DMS53 (cell line): Measurements from ENCODE around the gene DTNB.

Source experiments
- DNase-seq: peaks from one replicate; lab custom pipeline; 2025; lab: John Stamatoyannopoulos, UW

The DTNB gene

GRCh38 chr2:25369876-25370275, 303.5 kb downstream of the DTNB start:
- DNase-seq = no peak

GRCh38 chr2:25369439-25369838, 303.9 kb downstream of the DTNB start:
- DNase-seq = no peak

GRCh38 chr2:25368660-25369059, 304.7 kb downstream of the DTNB start:
- no peak for DNase-seq

GRCh38 chr2:25367296-25367695, 306.1 kb downstream of the DTNB start:
- no peak for DNase-seq

- DNase-seq = no peak
These were observed 306.7 kb downstream of the DTNB start for GRCh38 chr2:25366629-25367028.

- DNase-seq = no peak
These were observed 308.1 kb downstream of the DTNB start for GRCh38 chr2:25365241-25365640.

GRCh38 chr2:25363733-25364132, 309.6 kb downstream of the DTNB start:
- DNase-seq = no peak

GRCh38 chr2:25362434-25363145, 310.8 kb downstream of the DTNB start:
- peak; percentile 57 for DNase-seq

GRCh38 chr2:25362049-25362433, 311.3 kb downstream of the DTNB start:
- peak; percentile 92 for DNase-seq

- DNase-seq = no peak
These were observed 311.9 kb downstream of the DTNB start for GRCh38 chr2:25361261-25362048.

- DNase-seq = no peak
These were observed 314.5 kb downstream of the DTNB start for GRCh38 chr2:25358836-25359235.

- no peak for DNase-seq
These were observed 315.0 kb downstream of the DTNB start for GRCh38 chr2:25358249-25358815.

GRCh38 chr2:25356088-25356487, 317.3 kb downstream of the DTNB start:
- DNase-seq = no peak

GRCh38 chr2:25355270-25355669, 318.1 kb downstream of the DTNB start:
- no peak for DNase-seq

GRCh38 chr2:25354116-25354515, 319.3 kb downstream of the DTNB start:
- DNase-seq = peak; percentile 21

- no peak for DNase-seq
These were observed 324.0 kb downstream of the DTNB start for GRCh38 chr2:25349397-25349796.

- DNase-seq = no peak
These were observed 325.5 kb downstream of the DTNB start for GRCh38 chr2:25347846-25348245.

- DNase-seq = peak; percentile 76
These were observed 326.1 kb downstream of the DTNB start for GRCh38 chr2:25347205-25347815.

- no peak for DNase-seq
These were observed 330.1 kb downstream of the DTNB start for GRCh38 chr2:25343187-25343825.

- DNase-seq = peak; percentile 87
These were observed 330.8 kb downstream of the DTNB start for GRCh38 chr2:25342372-25343186.

GRCh38 chr2:25341753-25342371, 331.5 kb downstream of the DTNB start, which contains the start of gene DNMT3A:
DNMT3A (minus strand) TSS chr2:25341925; CDS start chr2:25313984, 27,941 bp downstream.
- DNase-seq = peak; percentile 77
